Astrocyte (in vitro differentiated cells and primary cell): ENCODE data around the gene VEZT. TPM values are rescaled to one million over a fixed set of nuclear protein-coding genes. Genes with fewer than 3 reads are reported as not detected.
A peak's percentile ranks its signal among the peaks of the same experiment; 100 is the strongest.

Experiments
- DNase-seq: peaks from one replicate; pipeline ENCODE4 v3.0.0-alpha.2; 2010; ENCODE audit warnings: low read depth
- FAIRE-seq: peaks from 2 replicates; lab custom pipeline; 2011; peaks lifted over from hg19 to GRCh38; lab: Jason Lieb, UNC
- H2AFZ ChIP-seq: 2 replicates; pipeline ENCODE4 v1.6.0; 2012; ENCODE audit warnings: low read depth, low read length, inconsistent platforms
- H3K27ac ChIP-seq: 2 replicates; pipeline ENCODE4 v1.5.1; 2011; ENCODE audit warnings: low read depth, low read length, inconsistent platforms
- H3K27me3 ChIP-seq: 2 replicates; pipeline ENCODE4 v1.6.0; 2011; ENCODE audit warnings: low read length, inconsistent platforms; ENCODE audit not compliant: insufficient read depth
- H3K36me3 ChIP-seq: 2 replicates; pipeline ENCODE4 v1.5.1; 2011; ENCODE audit warnings: low read length, inconsistent platforms; ENCODE audit not compliant: insufficient read depth
- H3K4me1 ChIP-seq: 2 replicates; pipeline ENCODE4 v1.5.1; 2011; ENCODE audit warnings: low read length, inconsistent platforms; ENCODE audit not compliant: insufficient read depth
- H3K4me2 ChIP-seq: 2 replicates; pipeline ENCODE4 v1.6.0; 2012; ENCODE audit warnings: low read length, inconsistent platforms
- H3K4me3 ChIP-seq: 2 replicates; pipeline ENCODE4 v1.5.1; 2011; ENCODE audit warnings: low read depth, mild to moderate bottlenecking, low read length, inconsistent platforms; ENCODE audit not compliant: insufficient read depth
- H3K79me2 ChIP-seq: 2 replicates; pipeline ENCODE4 v1.6.0; 2012; ENCODE audit warnings: mild to moderate bottlenecking, low read length, inconsistent platforms; ENCODE audit not compliant: insufficient read depth
- H3K9ac ChIP-seq: 2 replicates; pipeline ENCODE4 v1.6.0; 2012; ENCODE audit warnings: mild to moderate bottlenecking, low read length, inconsistent platforms
- H3K9me3 ChIP-seq: 2 replicates; pipeline ENCODE4 v1.5.1; 2012; ENCODE audit warnings: low read depth, mild to moderate bottlenecking, low read length, inconsistent platforms; ENCODE audit not compliant: insufficient read depth
- H4K20me1 ChIP-seq: 2 replicates; pipeline ENCODE4 v1.6.0; 2012; ENCODE audit warnings: low read length, inconsistent platforms; ENCODE audit not compliant: insufficient read depth
- H3K27ac Mint-ChIP-seq: one replicate; pipeline ENCODE4 v1.8.0; 2021; ENCODE audit warnings: mild to moderate bottlenecking, mixed read lengths; ENCODE audit not compliant: unreplicated experiment
- H3K27me3 Mint-ChIP-seq: one replicate; pipeline ENCODE4 v1.8.0; 2021; ENCODE audit warnings: low read depth, mixed read lengths; ENCODE audit not compliant: unreplicated experiment
- H3K36me3 Mint-ChIP-seq: one replicate; pipeline ENCODE4 v1.8.0; 2021; ENCODE audit warnings: low read depth, mixed read lengths; ENCODE audit not compliant: unreplicated experiment
- H3K4me1 Mint-ChIP-seq: one replicate; pipeline ENCODE4 v1.8.0; 2021; ENCODE audit warnings: low read depth, mixed read lengths; ENCODE audit not compliant: unreplicated experiment
- H3K4me3 Mint-ChIP-seq: one replicate; pipeline ENCODE4 v1.8.0; 2021; ENCODE audit warnings: mild to moderate bottlenecking, moderate library complexity, mixed read lengths; ENCODE audit not compliant: unreplicated experiment
- H3K9me3 Mint-ChIP-seq: one replicate; pipeline ENCODE4 v1.8.0; 2021; ENCODE audit warnings: mild to moderate bottlenecking, mixed read lengths; ENCODE audit not compliant: unreplicated experiment
- EZH2 ChIP-seq: IDR thresholded peaks from 2 replicates; pipeline ENCODE4 v1.6.1; 2012; ENCODE audit warnings: mild to moderate bottlenecking, low read length, inconsistent platforms; ENCODE audit not compliant: insufficient read depth
- total RNA-seq: library from RNA; stranded (reverse); gene quantifications from 2 replicates; pipeline ENCODE4 v1.2.1, GENCODE V29; 2021
- TF ChIP-seq, protein P1 (sequence below): IDR thresholded peaks from 2 replicates; pipeline ENCODE4 v1.5.1; 2011; ENCODE audit warnings: low read depth, mild to moderate bottlenecking, inconsistent platforms, low read length, moderate library complexity; ENCODE audit not compliant: insufficient read depth

Gene VEZT
- total RNA-seq, 1 donor from 2014 or later: 106 TPM

DNA sequence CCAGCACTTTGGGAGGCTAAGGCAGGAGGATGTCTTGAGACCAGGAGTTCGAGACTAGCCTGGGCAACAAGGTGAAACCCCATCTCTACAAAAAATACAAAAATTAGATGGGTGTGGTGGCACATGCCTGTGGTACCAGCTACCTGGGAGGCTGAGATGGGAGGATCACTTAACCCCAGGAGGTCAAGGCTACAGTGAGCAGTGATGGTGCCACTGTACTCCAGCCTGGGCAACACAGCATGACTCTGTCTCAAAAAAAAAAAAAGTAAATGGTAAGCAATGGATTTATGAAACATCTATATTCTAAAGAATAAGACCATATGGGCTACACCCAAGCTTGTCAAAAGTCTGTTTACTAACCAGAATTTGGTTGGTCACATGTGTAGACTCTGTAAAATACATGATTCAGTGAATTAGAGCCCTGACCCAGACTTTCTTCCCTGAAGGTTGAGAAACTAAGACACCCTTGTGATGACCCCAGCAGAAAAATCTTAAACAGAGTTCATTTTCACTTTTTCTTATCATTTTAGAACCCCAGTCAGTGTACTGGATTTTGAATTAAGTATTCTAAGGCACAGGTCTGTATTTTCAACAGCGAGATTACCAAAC lies 12.5 kb upstream of the VEZT start:
- TF ChIP-seq EZH2: no peak
- no peaks in the 10 kb centered on the region for H4K20me1 ChIP-seq
- no peaks in the 10 kb centered on the region for H3K9me3 ChIP-seq
- H3K27ac ChIP-seq: peak overlapping the region; percentile 95
- DNase-seq: no peak
- Mint-ChIP-seq H3K36me3 (peaks cover 7% of the 10 kb centered on the region), H3K27ac (peak overlapping the region; percentile 95), H3K4me3 (no peak overlapping the region), H3K9me3 (no peaks in the 10 kb centered on the region), H3K4me1 (peaks cover 65% of the 10 kb centered on the region), H3K27me3 (no peaks in the 10 kb centered on the region)
- H3K4me1 ChIP-seq: peaks cover 42% of the 10 kb centered on the region
- H3K27me3 ChIP-seq: no peaks in the 10 kb centered on the region
- peak overlapping the region; percentile 86 for H3K4me2 ChIP-seq
- peaks cover 48% of the 10 kb centered on the region for H3K79me2 ChIP-seq
- no peak for FAIRE-seq
- no peak overlapping the region for H2AFZ ChIP-seq
- H3K4me3 ChIP-seq: no peak overlapping the region
- peak overlapping the region; percentile 79 for H3K9ac ChIP-seq
- H3K36me3 ChIP-seq: no peaks in the 10 kb centered on the region

DNA sequence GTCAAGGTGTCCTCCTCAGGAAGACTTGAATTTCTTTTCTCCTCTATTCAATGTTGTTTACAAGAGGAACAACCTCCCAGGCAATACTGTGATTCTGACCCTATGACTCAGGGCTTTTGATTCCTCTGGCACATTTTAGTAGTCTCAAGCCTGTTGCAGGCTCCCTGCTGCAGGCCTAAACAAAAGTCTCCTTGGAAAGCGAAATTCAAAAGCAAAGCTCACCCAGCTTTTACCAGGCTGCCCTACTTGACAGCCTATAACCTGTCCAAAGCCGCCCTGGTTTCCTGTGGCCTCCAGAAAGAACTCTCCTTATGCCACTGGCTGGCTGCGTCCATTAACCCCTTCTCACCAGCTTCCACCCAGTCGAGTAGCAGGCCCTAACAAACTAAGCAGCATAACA lies 11.9 kb upstream of the VEZT start:
- Mint-ChIP-seq H3K4me3 (peak overlapping the region; percentile 8), H3K27ac (peak overlapping the region; percentile 95), H3K4me1 (peaks cover 59% of the 10 kb centered on the region), H3K36me3 (peaks cover 7% of the 10 kb centered on the region), H3K27me3 (no peaks in the 10 kb centered on the region), H3K9me3 (no peaks in the 10 kb centered on the region)
- peak overlapping the region; percentile 69 for H3K4me2 ChIP-seq
- peak overlapping the region; percentile 79 for H3K9ac ChIP-seq
- peak; percentile 86 for DNase-seq
- H3K27me3 ChIP-seq: no peaks in the 10 kb centered on the region
- no peaks in the 10 kb centered on the region for H3K9me3 ChIP-seq
- peaks cover 42% of the 10 kb centered on the region for H3K4me1 ChIP-seq
- H3K4me3 ChIP-seq: no peak overlapping the region
- peaks cover 51% of the 10 kb centered on the region for H3K79me2 ChIP-seq
- TF ChIP-seq EZH2: no peak
- TF ChIP-seq, protein P1, sequence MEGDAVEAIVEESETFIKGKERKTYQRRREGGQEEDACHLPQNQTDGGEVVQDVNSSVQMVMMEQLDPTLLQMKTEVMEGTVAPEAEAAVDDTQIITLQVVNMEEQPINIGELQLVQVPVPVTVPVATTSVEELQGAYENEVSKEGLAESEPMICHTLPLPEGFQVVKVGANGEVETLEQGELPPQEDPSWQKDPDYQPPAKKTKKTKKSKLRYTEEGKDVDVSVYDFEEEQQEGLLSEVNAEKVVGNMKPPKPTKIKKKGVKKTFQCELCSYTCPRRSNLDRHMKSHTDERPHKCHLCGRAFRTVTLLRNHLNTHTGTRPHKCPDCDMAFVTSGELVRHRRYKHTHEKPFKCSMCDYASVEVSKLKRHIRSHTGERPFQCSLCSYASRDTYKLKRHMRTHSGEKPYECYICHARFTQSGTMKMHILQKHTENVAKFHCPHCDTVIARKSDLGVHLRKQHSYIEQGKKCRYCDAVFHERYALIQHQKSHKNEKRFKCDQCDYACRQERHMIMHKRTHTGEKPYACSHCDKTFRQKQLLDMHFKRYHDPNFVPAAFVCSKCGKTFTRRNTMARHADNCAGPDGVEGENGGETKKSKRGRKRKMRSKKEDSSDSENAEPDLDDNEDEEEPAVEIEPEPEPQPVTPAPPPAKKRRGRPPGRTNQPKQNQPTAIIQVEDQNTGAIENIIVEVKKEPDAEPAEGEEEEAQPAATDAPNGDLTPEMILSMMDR: no peak
- H4K20me1 ChIP-seq: no peaks in the 10 kb centered on the region
- H2AFZ ChIP-seq: no peak overlapping the region
- H3K36me3 ChIP-seq: no peaks in the 10 kb centered on the region
- FAIRE-seq: no peak
- peak overlapping the region; percentile 95 for H3K27ac ChIP-seq

DNA sequence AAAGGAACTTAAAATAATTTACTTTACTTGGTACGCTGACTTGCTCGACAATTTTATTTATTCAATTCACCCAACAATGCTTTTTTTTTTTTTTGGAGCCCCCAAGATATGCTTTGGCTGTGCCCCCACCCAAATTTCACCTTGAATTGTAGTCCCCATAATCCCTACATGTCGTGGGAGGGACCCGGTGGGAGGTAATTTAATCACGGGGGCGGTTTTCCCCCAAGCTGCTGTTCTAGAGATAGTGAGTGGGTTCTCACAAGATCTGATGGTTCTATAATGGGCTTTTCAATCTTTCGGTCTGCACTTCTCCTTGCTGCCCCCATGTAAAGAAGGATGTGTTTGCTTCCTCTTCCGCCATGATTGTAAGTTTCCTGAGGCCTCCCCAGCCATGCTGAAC lies 10.7 kb upstream of the VEZT start:
- no peak for TF ChIP-seq EZH2
- TF ChIP-seq, protein P1: no peak
- Histone ChIP-seq H3K4me3 (no peak overlapping the region), H3K9ac (no peak overlapping the region), H3K36me3 (no peaks in the 10 kb centered on the region), H3K27me3 (no peaks in the 10 kb centered on the region), H3K4me2 (no peak overlapping the region), H3K4me1 (peaks cover 33% of the 10 kb centered on the region), H3K9me3 (no peaks in the 10 kb centered on the region), H2AFZ (no peak overlapping the region), H3K27ac (no peak overlapping the region), H3K79me2 (peaks cover 61% of the 10 kb centered on the region), H4K20me1 (no peaks in the 10 kb centered on the region)
- peaks cover 47% of the 10 kb centered on the region for H3K4me1 Mint-ChIP-seq
- no peaks in the 10 kb centered on the region for H3K9me3 Mint-ChIP-seq
- DNase-seq: no peak
- no peak overlapping the region for H3K4me3 Mint-ChIP-seq
- no peak for FAIRE-seq
- H3K36me3 Mint-ChIP-seq: peaks cover 11% of the 10 kb centered on the region
- H3K27me3 Mint-ChIP-seq: no peaks in the 10 kb centered on the region
- no peak overlapping the region for H3K27ac Mint-ChIP-seq
